Measurements from ENCODE around the gene IFI6.
A peak's percentile ranks its signal among the peaks of the same experiment; 100 is the strongest.
"Not testable (repeated sequence)": the region's sequence is repeated elsewhere in the genome, so short reads cannot be mapped to it uniquely, and the experiment has no call there.

Gene IFI6

GRCh38 chr1:27628712-27629111, 43.3 kb downstream of the IFI6 start:
- DNase-seq (ENCODE audit: low read depth) = no peak

DNA sequence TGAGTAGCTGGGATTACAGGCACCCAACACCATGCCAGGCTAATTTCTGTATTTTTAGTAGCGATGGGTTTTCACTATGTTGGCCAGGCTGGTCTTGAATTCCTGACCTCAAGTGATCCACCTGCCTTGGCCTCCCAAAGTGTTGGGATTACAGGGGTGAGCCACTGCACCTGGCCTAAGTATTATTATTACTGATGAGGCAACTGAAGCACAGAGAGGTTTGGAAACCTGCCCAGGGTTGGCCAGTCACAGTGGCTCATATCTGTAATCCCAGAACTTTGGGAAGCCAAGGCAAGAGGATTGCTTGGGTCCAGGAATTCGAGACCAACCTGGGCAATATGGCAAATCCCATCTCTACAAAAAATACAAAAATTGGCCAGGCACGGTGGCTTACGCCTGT, 44.3 kb downstream of the IFI6 start:
- not testable (repeated sequence) for DNase-seq (ENCODE audit: low read depth)

DNA sequence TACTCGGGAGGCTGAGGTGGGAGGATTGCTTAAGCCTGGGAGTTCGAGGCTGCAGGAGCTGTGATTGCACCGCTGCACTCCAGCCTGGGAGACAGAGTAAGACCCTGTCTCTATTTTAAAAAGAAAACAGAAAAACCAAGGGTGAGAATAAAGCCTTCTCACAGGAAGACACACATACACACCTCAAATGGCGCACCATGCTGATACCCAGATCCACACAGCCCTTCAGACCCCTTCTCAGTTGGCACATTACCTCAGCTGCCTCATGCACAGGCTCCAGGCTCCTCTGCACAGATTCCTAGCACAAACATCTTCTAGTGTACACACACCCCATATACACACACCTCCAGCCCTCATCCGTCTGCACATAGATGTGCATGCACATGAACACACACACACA, 44.9 kb downstream of the IFI6 start:
- no peak for DNase-seq (ENCODE audit: low read depth)

GRCh38 chr1:27626031-27626935, 45.7 kb downstream of the IFI6 start:
- DNase-seq (ENCODE audit: low read depth) = no peak

GRCh38 chr1:27624467-27625178, 47.4 kb downstream of the IFI6 start:
- no peak for DNase-seq (ENCODE audit: low read depth)

DNA sequence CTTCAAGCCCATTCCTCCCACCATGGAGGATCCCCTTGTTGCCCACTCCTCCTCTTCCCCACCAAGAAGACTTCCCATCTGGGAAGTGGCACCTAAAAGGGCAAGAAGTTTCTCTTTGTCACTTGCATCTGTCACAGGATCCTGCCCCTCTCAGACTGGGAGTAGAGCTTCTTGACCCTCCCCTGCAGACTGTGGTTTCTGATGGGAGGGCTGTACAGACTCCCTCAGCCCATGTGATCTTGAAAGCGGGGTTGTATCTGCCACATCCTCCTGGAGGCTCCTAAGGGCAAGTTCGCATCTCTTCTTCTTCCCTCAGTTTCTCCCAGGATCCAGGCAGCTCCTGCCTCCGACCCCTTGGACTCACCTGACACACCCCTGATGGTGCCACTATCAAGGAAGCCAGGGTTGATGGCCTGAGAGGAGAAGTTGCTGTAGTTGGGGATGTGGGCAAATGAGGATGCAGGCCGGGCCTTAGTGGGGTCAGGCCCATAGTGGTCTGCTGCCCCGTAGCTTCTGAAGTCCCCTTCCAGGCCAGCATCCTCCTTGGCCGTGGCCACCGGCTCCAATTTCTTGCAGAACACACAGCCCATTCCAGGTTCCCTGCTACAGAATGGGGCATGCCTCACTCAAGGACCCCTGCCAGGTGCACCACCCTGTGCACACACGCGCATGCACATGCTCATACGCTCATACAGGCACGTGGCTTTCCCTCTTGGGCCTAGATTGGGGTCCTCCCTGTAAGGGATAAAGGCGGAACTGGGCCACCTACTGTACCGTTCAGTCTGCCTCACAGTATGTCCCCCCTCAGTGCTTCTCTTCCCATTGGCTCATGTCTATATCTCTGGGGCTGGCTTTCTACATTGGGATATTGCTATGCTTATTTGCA, 48.4 kb downstream of the IFI6 start:
- DNase-seq (ENCODE audit: low read depth) = no peak

DNA sequence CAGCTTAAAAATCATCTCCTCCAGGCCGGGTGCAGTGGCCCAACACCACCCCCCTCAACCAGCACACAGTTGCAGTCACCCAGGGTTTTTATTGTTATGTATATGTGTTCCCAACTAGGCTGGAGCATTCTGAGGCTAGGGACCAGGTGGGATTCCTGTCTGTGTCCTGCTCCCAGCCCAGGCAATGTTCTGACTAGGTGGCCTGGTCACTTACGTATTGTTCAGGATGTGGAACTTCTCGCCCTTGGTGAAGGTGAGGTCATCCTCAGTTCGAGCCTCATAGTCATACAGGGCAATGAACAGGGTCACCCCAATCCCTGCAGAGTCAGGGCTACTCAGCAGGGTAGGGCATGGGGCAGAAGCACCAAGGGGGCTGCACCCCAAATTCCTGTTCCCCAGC, 49.2 kb downstream of the IFI6 start:
- no peak for DNase-seq (ENCODE audit: low read depth)

DNA sequence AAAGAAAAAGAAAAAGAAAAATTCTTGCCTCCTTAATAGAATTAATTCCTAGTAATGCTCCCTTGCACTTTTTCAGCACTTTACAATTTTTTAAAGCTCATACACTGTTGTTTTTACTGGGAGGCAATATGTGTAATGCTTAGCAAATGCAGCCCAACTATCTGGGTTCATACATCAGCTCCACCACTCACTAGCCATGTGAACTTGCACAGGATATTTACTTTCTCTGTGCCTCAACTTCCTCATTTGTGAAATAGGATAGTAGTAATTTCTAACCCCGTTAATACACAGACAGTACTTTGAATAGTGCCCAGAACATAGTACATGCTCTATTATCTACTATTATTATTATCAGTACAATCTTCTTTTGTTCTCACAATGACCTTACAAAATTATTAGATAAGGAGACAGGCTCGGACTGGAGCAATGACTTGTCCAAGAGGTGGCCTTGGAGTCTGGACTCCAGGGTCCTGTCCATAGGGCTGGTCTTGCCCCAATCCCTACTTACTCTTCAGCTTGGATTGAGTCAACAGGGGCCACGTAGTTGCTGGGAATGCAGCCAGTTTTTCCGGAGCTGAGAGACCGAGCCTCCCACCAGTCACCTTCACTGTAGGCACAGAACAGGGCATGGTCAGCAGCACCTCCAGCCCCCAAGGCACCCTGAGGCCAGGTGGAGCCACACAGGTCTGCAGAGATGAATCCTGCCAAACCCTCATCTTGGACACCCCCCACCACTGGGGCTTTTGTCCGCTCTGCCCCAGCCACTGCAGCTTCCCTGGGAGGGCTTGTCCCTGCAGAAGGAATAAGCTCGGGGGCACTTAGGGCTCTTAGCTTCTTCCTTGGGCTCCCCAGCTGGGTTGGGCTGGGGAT, 50.7 kb downstream of the IFI6 start:
- peak; percentile 65 for DNase-seq (ENCODE audit: low read depth)

- DNase-seq (ENCODE audit: low read depth) = not testable (repeated sequence)
These were observed 52.1 kb downstream of the IFI6 start for GRCh38 chr1:27619782-27620438.

- DNase-seq (ENCODE audit: low read depth) = no peak
These were observed 53.5 kb downstream of the IFI6 start for GRCh38 chr1:27618341-27619082.

DNA sequence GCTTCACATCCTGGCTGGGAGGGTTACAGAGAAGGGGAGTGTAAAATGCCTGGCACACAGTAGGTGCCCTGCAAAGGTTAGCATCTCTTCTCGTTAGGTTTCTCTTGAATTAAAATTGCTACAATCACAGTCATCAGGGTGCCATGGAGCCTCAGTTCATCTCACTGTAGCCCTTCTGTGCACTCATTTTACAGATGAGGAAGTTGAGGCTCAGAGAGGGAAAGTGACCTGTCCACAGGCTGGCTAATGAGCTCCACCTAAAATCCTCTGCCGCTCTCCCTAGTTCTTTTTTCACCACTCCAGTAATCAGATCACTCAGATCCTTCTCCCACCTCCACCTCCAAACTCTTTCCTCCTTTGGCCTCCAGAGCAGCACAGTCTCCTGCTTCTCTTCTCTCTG, 54.6 kb downstream of the IFI6 start:
- no peak for DNase-seq (ENCODE audit: low read depth)

GRCh38 chr1:27616441-27616840, 55.6 kb downstream of the IFI6 start:
- DNase-seq (ENCODE audit: low read depth) = no peak

All from amniotic epithelial cell (primary cell).